K562 (cell line): ENCODE data around the gene FAM217B. TPM values are rescaled to one million over a fixed set of nuclear protein-coding genes. Genes with fewer than 3 reads are reported as not detected.

ENCODE experiments used
- AFF1 ChIP-seq, 2 experiments: fragments of 450-650 bp; IDR thresholded peaks; 2 replicates each; pipeline ENCODE4 v1.6.1; 2018; ENCODE audit warnings: mild to moderate bottlenecking in 2 of 2, low read depth in 1 of 2; ENCODE audit not compliant: partially characterized antibody in 2 of 2
- E2F3 ChIP-seq: fragments of 250-450 bp; sonication (Bioruptor Pico); IDR thresholded peaks from 2 replicates; pipeline ENCODE4 v1.4.0; 2020; ENCODE audit warnings: mild to moderate bottlenecking
- HDAC8 ChIP-seq: fragments of 450-650 bp; IDR thresholded peaks from 2 replicates; pipeline ENCODE4 v1.6.1; 2016; ENCODE audit warnings: mild to moderate bottlenecking, missing genetic modification characterization, moderate library complexity, missing compliant biosample characterization
- ID3 ChIP-seq, 2 experiments: fragments of 250-450 bp in 1 of 2; fragments of 450-650 bp in 1 of 2; sonication (Bioruptor Pico) in 1 of 2; IDR thresholded peaks; 2 replicates each; pipeline versions ENCODE4 v1.6.1 to v1.8.0; 2016 to 2021; ENCODE audit warnings: mild to moderate bottlenecking in 2 of 2, moderate library complexity in 2 of 2, missing compliant biosample characterization in 1 of 2, missing genetic modification characterization in 1 of 2
- NFATC3 ChIP-seq: fragments of 450-650 bp; IDR thresholded peaks from 2 replicates; pipeline ENCODE4 v1.6.1; 2017; ENCODE audit warnings: mild to moderate bottlenecking
- OTX1 ChIP-seq: fragments of 450-650 bp; formaldehyde crosslinking; IDR thresholded peaks from 2 replicates; pipeline ENCODE4 v1.4.0; 2022; ENCODE audit warnings: mild to moderate bottlenecking
- RUNX1 ChIP-seq: sonication (generic); IDR thresholded peaks from 2 replicates; pipeline ENCODE4 v1.6.1; 2016; ENCODE audit warnings: antibody characterized with exemption, low read depth
- SRSF1 ChIP-seq: fragments of 200-400 bp; formaldehyde crosslinking; IDR thresholded peaks from 2 replicates; pipeline ENCODE4 v1.6.1; 2017; ENCODE audit warnings: mild to moderate bottlenecking, low read depth, low read length, moderate library complexity
- XRCC5 ChIP-seq: fragments of 200-400 bp; formaldehyde crosslinking; IDR thresholded peaks from 2 replicates; pipeline ENCODE4 v1.6.1; 2017; ENCODE audit warnings: low read depth, mild to moderate bottlenecking, low read length
- ZNF146 ChIP-seq: IDR thresholded peaks from one replicate; pipeline ENCODE4 v1.6.1; 2018; ENCODE audit warnings: missing compliant biosample characterization; ENCODE audit not compliant: unreplicated experiment
- polyA plus RNA-seq, 8 experiments: library from polyadenylated mRNA; depleted of rRNA in 4 of 8; stranded (reverse) in 5 of 8; unstranded in 3 of 8; fragments of >200 nt; fragmentation: Nextera tagmentation in 2 of 8; fragmentation: Illumina TruSeq in 1 of 8; extraction: Ambion mirVana in 2 of 8; extraction: Trizol in 1 of 8; gene quantifications; 2 replicates each; pipeline versions ENCODE4 v1.2.1 to v1.2.3, GENCODE V29; 2011 to 2014; ENCODE audit warnings: inconsistent platforms in 1 of 8, missing spikeins in 1 of 8
- total RNA-seq, 7 experiments: library from RNA; depleted of rRNA in 6 of 7; stranded (reverse); fragments of >200 nt in 6 of 7; fragmentation: Illumina TruSeq in 2 of 7; extraction: Trizol in 2 of 7; gene quantifications; 2 replicates each; pipeline versions ENCODE4 v1.2.1 to v1.2.3, GENCODE V29; 2011 to 2021; ENCODE audit warnings: low replicate concordance in 1 of 7

Gene FAM217B
- total and polyA plus RNA-seq, 9 of the 15 experiments (the other 6 are each of a cell fraction or from before 2014, with no cell fraction given), result 4.8 to 11.4 (median 6.9) TPM

GRCh38 chr20:59925899-59926298 is 14.3 kb upstream of the FAM217B start (continued):
- TF ChIP-seq AFF1 (IDR thresholded peaks at IDR 0.05; ENCODE audit: low read depth in 1 of 2, partially characterized antibody in 2 of 2) (no peak), XRCC5 (no peak), OTX1 (CRISPR knock-in tag) (no peak), E2F3 (CRISPR knock-in tag) (no peak), ID3 (CRISPR knock-in tag; IDR thresholded peaks at IDR 0.05) (no peak), ID3 (tag; IDR thresholded peaks at IDR 0.05) (no peak), ZNF146 (no peak), RUNX1 (no peak), NFATC3 (no peak), HDAC8 (tag) (no peak), SRSF1 (no peak)
- TF ChIP-seq, all 486 proteins: peak for 0
